Mammary epithelial cell (primary cell): ENCODE results near the gene BOD1L2.

Source experiments
- CTCF ChIP-seq, 2 donors: IDR thresholded peaks in 1 of 2; conservative IDR thresholded peaks in 1 of 2; 2 replicates each; pipeline ENCODE4 v1.5.1; 2011 to 2012; ENCODE audit warnings: inconsistent platforms in 2 of 2, low read length in 2 of 2, mild to moderate bottlenecking in 2 of 2, control low read depth in 1 of 2, low read depth in 1 of 2; ENCODE audit not compliant: insufficient read depth in 1 of 2; ENCODE audit errors: extremely low read depth in 1 of 2
- EZH2 ChIP-seq: IDR thresholded peaks from 2 replicates; pipeline ENCODE4 v1.6.1; 2012; ENCODE audit warnings: low read length, inconsistent platforms, borderline replicate concordance

DNA sequence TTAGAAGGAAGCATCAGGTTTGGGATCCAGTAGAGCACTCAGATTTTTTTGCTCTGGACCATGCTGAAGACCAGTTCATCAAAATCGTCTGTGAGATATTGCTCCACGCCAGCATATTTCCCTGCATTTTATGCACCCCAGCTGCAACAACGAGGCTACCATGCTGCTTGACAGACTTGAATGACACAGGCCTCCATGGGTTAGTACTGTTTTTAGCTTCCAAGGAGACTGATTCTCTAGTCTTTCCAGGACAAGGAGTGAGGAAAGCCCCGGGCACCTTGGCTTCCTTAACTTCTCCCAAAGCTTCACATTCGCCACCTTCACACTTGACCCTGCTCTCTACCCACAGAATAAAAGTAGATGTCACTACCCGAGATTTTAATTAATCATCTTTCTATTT, 17.5 kb downstream of the BOD1L2 start:
- TF ChIP-seq EZH2 = no peak
- TF ChIP-seq CTCF (conservative IDR thresholded peaks at IDR 0.05 in 1 of 2, IDR thresholded peaks at IDR 0.05 in 1 of 2; ENCODE audit: extremely low read depth in 1 of 2, insufficient read depth in 1 of 2, low read depth in 1 of 2, low read length in 2 of 2) = no peak
